Mesodermal cell (in vitro differentiated cells): ENCODE measurements around the gene IFNAR1.

Source experiments
- H3K27ac ChIP-seq: 2 replicates; pipeline ENCODE4 v1.7.0; 2013; ENCODE audit warnings: mild to moderate bottlenecking, low read depth, low read length, moderate library complexity; ENCODE audit not compliant: severe bottlenecking
- H3K36me3 ChIP-seq: 2 replicates; pipeline ENCODE4 v1.7.1; 2013; ENCODE audit warnings: mild to moderate bottlenecking, low read length, moderate library complexity; ENCODE audit not compliant: control insufficient read depth, insufficient read depth
- H3K4me1 ChIP-seq: one replicate; pipeline ENCODE4 v1.7.1; 2013; ENCODE audit warnings: mild to moderate bottlenecking, low read length; ENCODE audit not compliant: insufficient read depth, control insufficient read depth, poor library complexity, severe bottlenecking
- H3K4me3 ChIP-seq: 2 replicates; pipeline ENCODE4 v1.7.0; 2013; ENCODE audit warnings: low read length, control low read depth, mild to moderate bottlenecking; ENCODE audit not compliant: insufficient read depth, poor library complexity, severe bottlenecking; ENCODE audit errors: extremely low read depth
- H3K9me3 ChIP-seq: 2 replicates; pipeline ENCODE4 v1.7.1; 2013; ENCODE audit warnings: mild to moderate bottlenecking, low read length, moderate library complexity; ENCODE audit not compliant: control insufficient read depth
- WGBS, 2 experiments: methylation state at CpG; one replicate each; pipeline ENCODE4 v1.1.5; 2013; ENCODE audit warnings: missing lambda C conversion rate in 2 of 2; ENCODE audit not compliant: insufficient coverage in 2 of 2; 5-methylcytosine and 5-hydroxymethylcytosine counted together

The IFNAR1 gene

DNA sequence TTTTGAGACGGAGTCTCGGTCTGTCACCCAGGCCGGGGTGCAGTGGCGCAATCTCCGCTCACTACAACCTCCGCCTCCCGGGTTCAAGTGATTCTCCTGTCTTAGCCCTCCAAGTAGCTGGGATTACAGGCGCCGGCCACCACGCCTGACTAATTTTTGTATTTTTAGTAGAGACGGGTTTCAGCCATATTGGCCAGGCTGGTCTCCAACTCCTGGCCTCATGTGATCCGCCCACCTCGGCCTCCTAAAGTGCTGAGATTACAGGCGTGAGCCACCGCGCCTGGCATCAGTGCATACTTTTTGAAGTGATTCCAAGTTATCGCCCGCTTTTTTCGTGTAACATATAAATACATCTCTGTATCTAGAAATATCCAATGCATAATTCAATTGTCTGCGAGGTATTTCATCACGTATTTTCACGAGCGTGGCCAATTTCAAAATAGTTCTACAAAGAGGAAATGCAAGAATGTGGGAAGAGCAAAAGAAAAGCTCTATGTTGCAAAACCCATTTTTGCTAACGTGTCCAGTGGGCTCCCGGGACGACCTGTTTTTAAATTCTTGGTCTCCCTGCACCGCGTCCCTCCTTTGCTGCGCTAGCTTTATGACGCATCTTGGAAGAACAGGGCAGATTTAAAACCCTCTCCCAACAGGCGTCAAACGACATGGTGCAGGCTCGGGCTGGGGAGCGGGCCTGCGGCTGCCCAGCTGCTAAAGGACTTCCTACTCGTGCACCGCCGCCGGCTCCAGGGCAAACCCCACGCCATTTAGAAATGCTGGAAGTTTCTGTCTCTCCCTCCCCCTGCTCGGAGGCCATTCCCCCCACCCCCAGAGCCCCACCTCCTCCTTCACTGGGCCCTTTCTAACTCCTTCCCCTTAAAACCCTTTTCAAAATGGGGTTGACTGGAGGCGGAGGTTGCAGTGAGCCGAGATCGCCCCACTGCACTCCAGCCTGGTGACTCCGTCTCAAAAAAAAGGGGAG is 77.5 kb downstream of the IFNAR1 start:
- 75 to 89% methylated on average over 31 to 40 of the region's 45 CpGs for WGBS, 2 experiments
- Histone ChIP-seq H3K36me3 (peaks cover 10% of the 10 kb centered on the region), H3K4me1 (peaks cover 9% of the 10 kb centered on the region), H3K4me3 (peak overlapping the region; percentile 85), H3K9me3 (no peaks in the 10 kb centered on the region), H3K27ac (peak overlapping the region; percentile 53)

DNA sequence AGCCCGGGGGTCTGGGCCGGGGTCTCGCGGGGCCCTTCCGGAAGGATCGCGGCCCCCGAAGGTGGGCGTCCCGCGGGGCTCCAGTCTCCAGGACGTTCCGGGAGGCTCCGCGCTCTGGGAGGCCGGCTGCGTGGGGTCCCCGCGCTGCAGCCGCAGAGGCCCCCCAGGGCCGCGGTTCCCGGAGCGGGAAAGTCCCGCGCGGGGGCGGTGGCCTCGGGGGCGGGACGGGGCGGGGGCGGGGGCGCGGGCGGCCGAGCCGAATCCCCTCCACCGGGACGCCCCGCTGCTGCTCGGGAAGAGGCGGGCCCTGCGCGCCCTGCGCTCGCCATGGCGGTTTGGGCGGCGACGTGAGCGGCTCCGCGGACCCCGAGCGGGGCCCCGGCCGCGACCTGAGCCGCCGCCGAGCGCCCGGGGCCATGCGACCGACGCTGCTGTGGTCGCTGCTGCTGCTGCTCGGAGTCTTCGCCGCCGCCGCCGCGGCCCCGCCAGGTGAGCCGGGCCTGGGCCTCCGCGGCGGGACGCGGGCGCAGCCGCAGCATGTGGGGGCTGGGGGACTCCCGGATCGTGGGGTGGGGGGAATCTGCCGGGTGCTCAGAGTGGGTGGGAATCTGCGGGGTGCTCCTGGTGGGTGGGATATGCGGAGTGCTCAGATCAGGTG is 78.5 kb downstream of the IFNAR1 start, which contains the start of gene IFNGR2:
TSS of gene IFNGR2 (plus strand) at position 286 of the 658 bp plus-strand sequence. CDS start at position 417, 131 bp downstream.
- Histone ChIP-seq H3K4me3 (peak within 1 kb of the TSS; percentile 85), H3K27ac (peak within 1 kb of the TSS; percentile 65), H3K4me1 (peaks cover 9% of the 10 kb centered on the region), H3K9me3 (no peaks in the 10 kb centered on the region), H3K36me3 (peaks cover 10% of the 10 kb centered on the region)
- 0 to 1% methylated on average over 28 to 38 of the region's 89 CpGs for WGBS, 2 experiments

DNA sequence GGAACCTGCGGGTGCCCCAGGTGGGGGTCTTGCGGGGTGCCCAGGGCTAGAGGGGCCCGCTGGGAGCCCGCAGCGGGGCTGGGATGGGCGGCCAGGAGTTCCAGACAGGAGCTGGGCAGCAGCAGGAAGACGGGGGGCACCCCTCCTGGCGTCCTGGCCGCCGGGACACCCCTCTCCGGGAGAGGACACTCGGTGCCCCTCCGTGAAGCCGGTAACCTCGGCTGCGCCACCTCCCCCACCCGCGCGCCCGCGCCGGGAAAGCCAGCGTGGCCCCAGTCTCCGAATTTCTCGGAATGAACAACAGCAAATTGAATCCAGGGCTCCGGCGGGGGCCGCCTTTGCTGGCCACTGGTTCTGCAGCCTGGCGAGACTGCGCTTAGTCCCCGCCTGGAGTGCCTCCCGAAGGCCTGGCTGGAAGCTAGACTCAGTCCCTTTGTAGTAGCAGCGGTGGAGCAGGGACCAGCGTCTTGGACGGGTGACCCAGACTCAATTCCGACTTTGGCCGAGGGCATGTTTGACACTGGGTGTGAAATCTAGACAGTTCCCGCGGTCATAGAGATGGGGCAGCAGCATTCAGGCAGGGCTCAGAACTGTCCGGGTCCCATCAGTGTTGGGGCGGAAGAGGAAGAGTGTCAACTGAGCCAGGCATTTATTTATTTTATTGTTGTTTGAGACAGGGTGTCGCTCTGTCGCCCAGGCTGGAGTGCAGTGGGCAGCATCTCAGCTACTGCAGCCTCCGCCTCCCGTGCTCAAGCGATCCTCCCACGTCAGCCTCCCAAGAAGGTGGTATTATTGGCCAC is 79.2 kb downstream of the IFNAR1 start:
- 12 to 14% methylated on average over 46 to 47 of the region's 47 CpGs for WGBS, 2 experiments
- H3K36me3 ChIP-seq = peaks cover 10% of the 10 kb centered on the region
- H3K9me3 ChIP-seq = no peaks in the 10 kb centered on the region
- peak overlapping the region; percentile 85 for H3K4me3 ChIP-seq
- H3K4me1 ChIP-seq = peaks cover 9% of the 10 kb centered on the region
- peak overlapping the region; percentile 65 for H3K27ac ChIP-seq

DNA sequence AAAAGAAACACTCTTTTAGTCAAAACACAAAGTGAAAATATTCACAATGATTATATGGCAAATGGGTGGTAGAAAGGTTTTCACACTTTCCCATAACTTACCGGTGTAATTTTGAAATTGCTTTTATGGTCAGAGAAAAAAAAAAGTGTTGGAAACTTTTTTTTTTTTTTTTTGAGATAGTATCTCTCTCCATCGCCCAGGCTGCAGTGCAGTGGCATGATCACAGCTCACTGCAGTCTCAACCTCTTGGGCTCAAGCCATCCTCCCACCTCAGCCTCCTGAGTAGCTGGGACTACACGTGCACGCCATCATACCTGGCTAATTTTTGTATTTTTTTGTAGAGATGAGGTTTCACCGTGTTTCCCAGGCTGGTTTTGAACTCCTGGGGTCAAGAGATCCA is 81.7 kb downstream of the IFNAR1 start:
- no peak overlapping the region for H3K4me3 ChIP-seq
- peaks cover 20% of the 10 kb centered on the region for H3K36me3 ChIP-seq
- no peak overlapping the region for H3K27ac ChIP-seq
- WGBS, 2 experiments = 85 to 88% methylated on average over 2 to 4 of the region's 5 CpGs
- H3K9me3 ChIP-seq = no peaks in the 10 kb centered on the region
- peaks cover 9% of the 10 kb centered on the region for H3K4me1 ChIP-seq
